Lung (tissue), 12 donors: ENCODE measurements around the gene DNAH9. TPM values are rescaled to one million over a fixed set of nuclear protein-coding genes. Genes with fewer than 3 reads are reported as not detected.

Experiments
- ATAC-seq: fragments of 200-7000 bp; cut with Tn5 transposase; one replicate; pipeline ENCODE4 v1.9.1; 2020; ENCODE audit warnings: moderate number of reproducible peaks; ENCODE audit not compliant: insufficient read depth, low FRiP score
- DNase-seq, 3 donors: peaks; one replicate each; pipeline ENCODE4 v3.0.0-alpha.2; 2013 to 2017
- H3K27ac ChIP-seq, 2 donors: one replicate each; pipeline ENCODE4 v1.5.1; 2013; ENCODE audit warnings: mild to moderate bottlenecking in 2 of 2, moderate library complexity in 2 of 2, control low read depth in 1 of 2, inconsistent platforms in 1 of 2, low read depth in 1 of 2, low read length in 1 of 2
- H3K27me3 ChIP-seq, 3 donors: one replicate each; pipeline ENCODE4 v1.5.1; 2013; ENCODE audit warnings: low read length in 2 of 3; ENCODE audit not compliant: control insufficient read depth in 3 of 3, insufficient read depth in 3 of 3
- H3K36me3 ChIP-seq, 4 donors: one replicate each; pipeline ENCODE4 v1.5.1; 2013; ENCODE audit warnings: low read length in 4 of 4, mild to moderate bottlenecking in 1 of 4, moderate library complexity in 1 of 4; ENCODE audit not compliant: control insufficient read depth in 4 of 4, insufficient read depth in 4 of 4
- H3K4me1 ChIP-seq, 5 donors: one replicate each; pipeline ENCODE4 v1.5.1; 2013; ENCODE audit warnings: low read length in 5 of 5, mild to moderate bottlenecking in 2 of 5, moderate library complexity in 1 of 5; ENCODE audit not compliant: control insufficient read depth in 5 of 5, insufficient read depth in 5 of 5
- H3K4me3 ChIP-seq: one replicate; pipeline ENCODE4 v1.5.1; 2013; ENCODE audit warnings: mild to moderate bottlenecking, control low read depth, moderate library complexity
- H3K9ac ChIP-seq, 2 donors: one replicate each; pipeline ENCODE4 v1.5.1; 2013; ENCODE audit warnings: low read length in 2 of 2, control low read depth in 1 of 2; ENCODE audit not compliant: insufficient read depth in 1 of 2
- H3K9me3 ChIP-seq, 4 donors: one replicate each; pipeline ENCODE4 v1.5.1; 2013; ENCODE audit warnings: low read length in 3 of 4, mild to moderate bottlenecking in 1 of 4, moderate library complexity in 1 of 4; ENCODE audit not compliant: control insufficient read depth in 4 of 4, insufficient read depth in 3 of 4
- WGBS, 2 donors: extraction: QIAGEN DNeasy Blood & Tissue Kit; methylation state at CpG; one replicate each; pipeline ENCODE4 v1.1.7; 2013; 5-methylcytosine and 5-hydroxymethylcytosine counted together
- polyA plus RNA-seq, 2 donors: library from polyadenylated mRNA; stranded (reverse); fragments of 200-250 nt; gene quantifications; one replicate each; pipeline ENCODE4 v1.2.1, GENCODE V29; 2013
- total RNA-seq, 2 donors: library from RNA; depleted of rRNA in 1 of 2; stranded (reverse); fragments of >200 nt in 1 of 2; gene quantifications; one replicate each; pipeline ENCODE4 v1.2.1, GENCODE V29; 2014 to 2021
- TF ChIP-seq, protein P1 (sequence below): IDR thresholded peaks from 2 replicates; pipeline ENCODE4 v1.5.1; 2012; ENCODE audit warnings: mild to moderate bottlenecking; ENCODE audit errors: control extremely low read depth, extremely low read depth
- donor health status: control.
- donor health status: control.
- donor health status: Bipolar disorder and iron deficiency.
- donor health status: healthy.
- donor health status: DM: yes; HTN: yes; CAD: no.

Gene DNAH9
- total and polyA plus RNA-seq, 4 donors: 4.0 to 36.1 (median 20.9) TPM

DNA sequence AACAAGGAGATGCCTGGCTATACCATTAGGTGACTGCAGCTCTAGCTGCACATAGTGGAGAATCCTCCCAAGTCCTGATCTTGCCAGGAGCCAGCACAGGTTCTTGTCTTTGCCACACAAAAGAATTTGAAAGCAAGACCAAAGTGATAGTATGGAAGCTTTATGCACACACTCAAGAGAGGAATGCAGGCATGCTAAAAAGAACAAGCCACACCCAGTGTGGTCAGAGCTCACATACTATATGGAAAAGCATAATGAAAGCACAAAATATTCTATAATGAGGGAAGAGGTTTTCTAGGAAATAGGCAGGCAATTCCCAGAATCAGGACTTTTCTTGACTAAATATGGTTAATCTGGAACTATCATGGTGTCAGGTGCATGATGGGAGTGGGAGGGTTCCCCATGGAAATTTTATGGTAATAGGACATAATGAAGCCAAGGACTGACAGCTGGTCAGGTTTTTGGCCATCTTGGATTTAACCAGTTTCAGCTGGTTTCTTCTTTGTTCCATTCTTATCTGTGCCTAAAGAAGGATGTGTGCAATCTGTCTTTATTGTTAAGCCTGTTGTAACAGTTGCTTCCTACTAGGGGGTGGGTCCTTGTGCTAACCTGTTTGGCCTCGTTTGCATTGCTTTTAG lies 227.4 kb downstream of the DNAH9 start:
- no peak overlapping the region for H3K4me3 ChIP-seq
- WGBS, 2 donors: 22 to 53% methylated on average over 1 of the region's 1 CpG
- ATAC-seq (no peak), DNase-seq (no peak)
- TF ChIP-seq, protein P1, sequence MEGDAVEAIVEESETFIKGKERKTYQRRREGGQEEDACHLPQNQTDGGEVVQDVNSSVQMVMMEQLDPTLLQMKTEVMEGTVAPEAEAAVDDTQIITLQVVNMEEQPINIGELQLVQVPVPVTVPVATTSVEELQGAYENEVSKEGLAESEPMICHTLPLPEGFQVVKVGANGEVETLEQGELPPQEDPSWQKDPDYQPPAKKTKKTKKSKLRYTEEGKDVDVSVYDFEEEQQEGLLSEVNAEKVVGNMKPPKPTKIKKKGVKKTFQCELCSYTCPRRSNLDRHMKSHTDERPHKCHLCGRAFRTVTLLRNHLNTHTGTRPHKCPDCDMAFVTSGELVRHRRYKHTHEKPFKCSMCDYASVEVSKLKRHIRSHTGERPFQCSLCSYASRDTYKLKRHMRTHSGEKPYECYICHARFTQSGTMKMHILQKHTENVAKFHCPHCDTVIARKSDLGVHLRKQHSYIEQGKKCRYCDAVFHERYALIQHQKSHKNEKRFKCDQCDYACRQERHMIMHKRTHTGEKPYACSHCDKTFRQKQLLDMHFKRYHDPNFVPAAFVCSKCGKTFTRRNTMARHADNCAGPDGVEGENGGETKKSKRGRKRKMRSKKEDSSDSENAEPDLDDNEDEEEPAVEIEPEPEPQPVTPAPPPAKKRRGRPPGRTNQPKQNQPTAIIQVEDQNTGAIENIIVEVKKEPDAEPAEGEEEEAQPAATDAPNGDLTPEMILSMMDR: no peak
- no peaks in the 10 kb centered on the region for H3K4me1 ChIP-seq
- H3K9ac ChIP-seq: no peak overlapping the region
- no peaks in the 10 kb centered on the region for H3K9me3 ChIP-seq
- no peaks in the 10 kb centered on the region for H3K27me3 ChIP-seq
- no peak overlapping the region for H3K27ac ChIP-seq
- H3K36me3 ChIP-seq: no peaks in the 10 kb centered on the region

DNA sequence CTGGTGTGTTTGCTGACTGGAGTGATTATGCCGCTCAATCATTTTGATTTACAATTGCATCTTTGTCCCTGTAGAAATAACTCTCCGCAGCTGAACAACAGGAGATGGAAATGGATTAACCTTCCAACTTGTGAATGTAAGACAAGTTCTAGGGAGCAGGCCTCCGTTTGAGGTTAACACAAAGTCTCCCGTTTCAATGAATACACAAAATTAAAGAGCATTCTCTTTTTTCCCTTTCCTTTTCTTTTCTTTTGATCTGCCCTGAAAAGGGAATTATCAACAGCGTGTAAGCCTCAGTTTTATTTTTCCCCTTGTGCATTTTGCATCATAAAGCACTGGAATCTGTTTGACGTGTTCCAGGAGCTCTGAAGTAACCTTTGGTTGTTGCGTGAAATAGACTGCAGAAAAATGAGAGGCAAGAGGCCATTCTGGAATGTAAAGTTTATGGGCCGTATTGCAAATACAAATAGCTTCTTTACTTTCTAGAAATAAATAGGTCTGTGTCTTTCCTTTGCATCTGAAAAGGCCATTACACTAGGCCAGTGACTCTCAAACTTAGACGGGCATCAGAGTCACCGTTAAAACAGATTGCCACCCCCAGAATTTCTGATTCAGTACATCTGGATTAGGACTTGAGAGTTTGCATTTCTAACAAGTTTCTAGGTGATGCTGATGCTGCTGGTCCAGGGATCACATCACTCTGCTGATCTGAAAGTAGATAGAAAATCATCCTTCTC lies 234.3 kb downstream of the DNAH9 start:
- Histone ChIP-seq H3K9ac (no peak overlapping the region), H3K27me3 (no peaks in the 10 kb centered on the region), H3K27ac (no peak overlapping the region), H3K36me3 (no peaks in the 10 kb centered on the region), H3K9me3 (peaks cover 0 to 2% (median 0%) of the 10 kb centered on the region in 4 donors), H3K4me3 (no peak overlapping the region), H3K4me1 (no peaks in the 10 kb centered on the region)
- ATAC-seq: no peak
- WGBS, 2 donors: 75 to 83% methylated on average over 10 of the region's 10 CpGs
- TF ChIP-seq, protein P1: no peak
- no peak for DNase-seq

DNA sequence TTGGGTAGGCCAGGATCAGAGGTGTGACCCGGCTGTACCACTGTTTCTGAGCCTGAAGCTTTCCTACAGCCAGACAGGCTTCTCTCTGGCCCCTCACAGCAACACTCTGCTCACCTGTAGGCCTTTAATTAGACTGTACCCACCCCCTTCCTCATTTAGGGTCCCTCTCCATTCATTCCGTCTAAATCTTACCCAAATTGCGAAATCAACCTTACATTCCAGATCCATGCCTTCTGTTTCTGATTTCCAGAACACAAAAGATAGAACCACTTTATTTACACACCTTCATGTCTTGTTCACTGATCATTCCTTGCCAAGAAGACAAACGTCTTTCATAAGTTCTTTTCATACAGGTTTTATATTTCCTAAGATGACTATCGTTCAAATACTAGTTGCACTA lies 238.2 kb downstream of the DNAH9 start:
- no peaks in the 10 kb centered on the region for H3K27me3 ChIP-seq
- 77 to 80% methylated on average over 5 of the region's 5 CpGs for WGBS, 2 donors
- DNase-seq (no peak), ATAC-seq (no peak)
- H3K36me3 ChIP-seq: no peaks in the 10 kb centered on the region
- TF ChIP-seq, protein P1: no peak
- peaks cover 0 to 3% (median 0%) of the 10 kb centered on the region in 5 donors for H3K4me1 ChIP-seq
- no peak overlapping the region for H3K4me3 ChIP-seq
- peaks cover 0 to 2% (median 0%) of the 10 kb centered on the region in 4 donors for H3K9me3 ChIP-seq
- no peak overlapping the region for H3K9ac ChIP-seq
- no peak overlapping the region for H3K27ac ChIP-seq
